HUES6 (cell line): ENCODE measurements around the gene TTBK2.

Experiments used
- H3K27ac ChIP-seq: 2 replicates; pipeline ENCODE4 v1.7.0; 2013; ENCODE audit warnings: low read depth, mild to moderate bottlenecking, low read length, inconsistent platforms
- H3K27me3 ChIP-seq: 2 replicates; pipeline ENCODE4 v1.6.1; 2013; ENCODE audit warnings: low read length; ENCODE audit not compliant: control insufficient read depth, insufficient read depth
- H3K36me3 ChIP-seq: 2 replicates; pipeline ENCODE4 v1.6.1; 2013; ENCODE audit warnings: low read length; ENCODE audit not compliant: control insufficient read depth, insufficient read depth
- H3K4me1 ChIP-seq: 2 replicates; pipeline ENCODE4 v1.6.1; 2013; ENCODE audit warnings: low read length; ENCODE audit not compliant: control insufficient read depth, insufficient read depth
- H3K4me3 ChIP-seq: 2 replicates; pipeline ENCODE4 v1.5.1; 2013; ENCODE audit warnings: low read depth, low read length
- H3K9ac ChIP-seq: one replicate; pipeline ENCODE4 v1.6.1; 2013; ENCODE audit warnings: mild to moderate bottlenecking, low read length
- H3K9me3 ChIP-seq: 2 replicates; pipeline ENCODE4 v1.6.1; 2013; ENCODE audit warnings: low read depth, low read length; ENCODE audit not compliant: control insufficient read depth, insufficient read depth

TTBK2 gene

GRCh38 chr15:42858999-42859789 lies 61.4 kb downstream of the TTBK2 start:
- H3K27ac ChIP-seq, result no peak overlapping the region
- H3K36me3 ChIP-seq, result no peaks in the 10 kb centered on the region
- H3K4me3 ChIP-seq, result no peak overlapping the region

DNA sequence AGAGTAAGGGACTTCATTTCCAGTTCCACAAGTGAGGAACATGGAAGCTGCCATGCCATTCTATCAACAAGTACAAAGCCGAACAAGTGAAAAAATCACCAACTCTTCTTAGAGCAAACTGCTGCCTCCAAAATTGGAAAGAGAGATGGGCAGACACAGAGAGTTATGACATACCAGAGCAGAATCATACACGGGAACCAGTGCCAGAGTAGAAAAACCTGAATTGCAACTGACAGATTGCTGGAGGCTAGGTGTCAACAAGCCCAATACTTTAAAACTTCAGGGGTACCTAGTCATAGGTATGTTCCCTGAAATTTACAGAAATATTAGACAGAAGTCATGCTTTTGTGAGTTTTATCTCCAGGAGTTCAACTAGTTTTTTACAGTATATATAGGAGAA lies 62.0 kb downstream of the TTBK2 start:
- H3K36me3 ChIP-seq, result no peaks in the 10 kb centered on the region
- no peak overlapping the region for H3K27ac ChIP-seq
- no peaks in the 10 kb centered on the region for H3K4me1 ChIP-seq
- H3K4me3 ChIP-seq, result no peak overlapping the region
- no peak overlapping the region for H3K9ac ChIP-seq
- no peaks in the 10 kb centered on the region for H3K9me3 ChIP-seq
- no peaks in the 10 kb centered on the region for H3K27me3 ChIP-seq

More at GRCh38 chr15:42858999-42859789, 61.4 kb downstream of the TTBK2 start:
- Histone ChIP-seq H3K9me3 (no peaks in the 10 kb centered on the region), H3K4me1 (no peaks in the 10 kb centered on the region), H3K9ac (no peak overlapping the region), H3K27me3 (no peaks in the 10 kb centered on the region)

DNA sequence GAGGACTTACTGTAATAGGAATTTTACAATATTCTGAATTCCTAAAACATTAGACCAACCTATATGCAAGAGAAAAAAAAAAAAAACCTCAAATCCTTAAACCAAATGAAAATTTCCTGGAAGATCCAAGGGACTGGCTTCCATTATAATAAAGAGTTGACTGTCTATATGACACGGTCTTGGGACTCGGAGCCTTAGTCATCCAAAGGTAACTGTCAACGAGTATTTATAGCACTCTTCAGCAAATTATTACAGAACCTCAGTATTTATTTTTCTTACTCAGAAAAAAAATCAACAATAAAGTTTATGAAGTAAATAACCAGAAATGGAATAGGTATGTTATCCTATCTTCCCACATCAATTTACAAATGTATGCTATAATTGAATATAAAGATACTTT lies 66.0 kb downstream of the TTBK2 start:
- no peak overlapping the region for H3K27ac ChIP-seq
- no peaks in the 10 kb centered on the region for H3K27me3 ChIP-seq
- H3K4me3 ChIP-seq, result no peak overlapping the region
- no peak overlapping the region for H3K9ac ChIP-seq
- H3K36me3 ChIP-seq, result no peaks in the 10 kb centered on the region
- H3K9me3 ChIP-seq, result no peaks in the 10 kb centered on the region
- no peaks in the 10 kb centered on the region for H3K4me1 ChIP-seq

- Histone ChIP-seq H3K9me3 (0 out of 2 replicates have a peak, but pooled peaks cover 3% of the 10 kb centered on the region), H3K36me3 (no peaks in the 10 kb centered on the region), H3K27me3 (no peaks in the 10 kb centered on the region), H3K27ac (no peak overlapping the region), H3K4me1 (no peaks in the 10 kb centered on the region), H3K4me3 (no peak overlapping the region), H3K9ac (no peak overlapping the region)
These were observed 70.7 kb downstream of the TTBK2 start for GRCh38 chr15:42849836-42850235.

- Histone ChIP-seq H3K27me3 (no peaks in the 10 kb centered on the region), H3K4me1 (no peaks in the 10 kb centered on the region), H3K36me3 (peaks cover 4% of the 10 kb centered on the region), H3K4me3 (no peak overlapping the region), H3K9me3 (peaks cover 13% of the 10 kb centered on the region), H3K9ac (no peak overlapping the region), H3K27ac (no peak overlapping the region)
These were observed 71.7 kb downstream of the TTBK2 start for GRCh38 chr15:42848846-42849245.

DNA sequence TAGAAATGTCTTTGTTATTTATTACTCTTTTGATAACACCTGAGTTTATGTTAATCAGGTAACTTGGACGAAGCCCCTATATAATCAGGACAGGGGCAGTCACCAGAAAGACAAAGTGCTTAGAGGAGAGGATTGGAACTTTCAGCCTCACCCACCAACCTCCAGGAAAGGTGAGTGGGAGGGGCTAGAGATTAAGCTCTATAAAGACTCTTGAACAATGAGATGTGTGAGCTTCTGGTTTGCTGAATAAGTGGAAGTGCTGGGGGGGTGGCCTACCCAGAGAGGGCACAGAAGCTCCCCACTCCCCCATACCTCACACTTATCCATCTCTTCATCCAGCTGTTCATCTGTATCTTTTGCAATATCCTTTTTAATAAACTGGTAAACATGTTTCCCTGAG lies 73.9 kb downstream of the TTBK2 start:
- Histone ChIP-seq H3K27me3 (no peaks in the 10 kb centered on the region), H3K9me3 (peaks cover 21% of the 10 kb centered on the region), H3K9ac (no peak overlapping the region), H3K4me3 (no peak overlapping the region), H3K27ac (no peak overlapping the region), H3K4me1 (no peaks in the 10 kb centered on the region), H3K36me3 (peaks cover 6% of the 10 kb centered on the region)

GRCh38 chr15:42845581-42845980 lies 75.0 kb downstream of the TTBK2 start:
- no peaks in the 10 kb centered on the region for H3K4me1 ChIP-seq
- H3K9ac ChIP-seq, result no peak overlapping the region
- H3K36me3 ChIP-seq, result peaks cover 6% of the 10 kb centered on the region
- peaks cover 21% of the 10 kb centered on the region for H3K9me3 ChIP-seq
- H3K4me3 ChIP-seq, result no peak overlapping the region
- H3K27ac ChIP-seq, result no peak overlapping the region
- no peaks in the 10 kb centered on the region for H3K27me3 ChIP-seq

GRCh38 chr15:42843699-42844098 lies 76.9 kb downstream of the TTBK2 start:
- Histone ChIP-seq H3K9ac (no peak overlapping the region), H3K4me1 (no peaks in the 10 kb centered on the region), H3K9me3 (peaks cover 21% of the 10 kb centered on the region), H3K36me3 (peaks cover 18% of the 10 kb centered on the region), H3K4me3 (no peak overlapping the region), H3K27me3 (no peaks in the 10 kb centered on the region), H3K27ac (no peak overlapping the region)

- H3K9ac ChIP-seq, result no peak overlapping the region
- H3K4me3 ChIP-seq, result no peak overlapping the region
- peaks cover 12% of the 10 kb centered on the region for H3K36me3 ChIP-seq
- no peaks in the 10 kb centered on the region for H3K9me3 ChIP-seq
- H3K27ac ChIP-seq, result no peak overlapping the region
- no peaks in the 10 kb centered on the region for H3K4me1 ChIP-seq
- no peaks in the 10 kb centered on the region for H3K27me3 ChIP-seq
These were observed 84.3 kb downstream of the TTBK2 start for GRCh38 chr15:42836251-42836650.

DNA sequence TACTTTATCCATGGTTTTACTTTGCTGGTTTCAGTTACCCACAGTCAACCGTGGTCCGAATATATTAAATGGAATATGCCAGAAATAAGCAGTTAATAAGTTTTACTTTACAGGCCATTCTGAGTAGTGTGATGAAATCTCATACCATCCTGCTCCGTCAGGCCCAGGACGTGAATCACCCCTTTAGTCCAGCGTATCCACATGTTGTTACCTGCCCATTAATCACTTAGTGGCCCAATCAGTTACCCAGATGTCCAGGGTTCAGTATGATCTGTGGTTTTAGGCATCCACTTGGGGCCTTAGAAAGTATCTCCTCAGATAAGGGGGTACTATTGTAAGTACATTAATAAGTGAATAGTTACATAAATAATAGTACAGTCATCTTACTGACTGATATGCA lies 88.0 kb downstream of the TTBK2 start:
- Histone ChIP-seq H3K4me3 (no peak overlapping the region), H3K4me1 (no peaks in the 10 kb centered on the region), H3K27me3 (no peaks in the 10 kb centered on the region), H3K9ac (no peak overlapping the region), H3K27ac (no peak overlapping the region), H3K36me3 (no peaks in the 10 kb centered on the region), H3K9me3 (no peaks in the 10 kb centered on the region)

- Histone ChIP-seq H3K36me3 (peaks cover 3% of the 10 kb centered on the region; the same call in 1 of the 2 replicates), H3K9ac (no peak overlapping the region), H3K4me3 (no peak overlapping the region), H3K27me3 (no peaks in the 10 kb centered on the region), H3K27ac (no peak overlapping the region), H3K9me3 (no peaks in the 10 kb centered on the region), H3K4me1 (no peaks in the 10 kb centered on the region)
These were observed 94.2 kb downstream of the TTBK2 start for GRCh38 chr15:42826251-42826890.
